NK-92 treated with Interleukin-12 subunit alpha and Interleukin-12 subunit beta, amount 100 ng/mL, for 24 hours (cell line): ENCODE data around the gene PLXNA2.

Experiments
- DNase-seq: peaks from one replicate; lab custom pipeline; 2025; lab: John Stamatoyannopoulos, UW

PLXNA2 gene

GRCh38 chr1:208042868-208043267, 201.3 kb downstream of the PLXNA2 start:
- DNase-seq, result no peak

- DNase-seq, result no peak
These were observed 202.1 kb downstream of the PLXNA2 start for GRCh38 chr1:208042041-208042615.

- no peak for DNase-seq
These were observed 202.7 kb downstream of the PLXNA2 start for GRCh38 chr1:208041505-208041904.

- no peak for DNase-seq
These were observed 203.3 kb downstream of the PLXNA2 start for GRCh38 chr1:208040821-208041297.

- no peak for DNase-seq
These were observed 204.4 kb downstream of the PLXNA2 start for GRCh38 chr1:208039536-208040332.

GRCh38 chr1:208038303-208038702, 205.9 kb downstream of the PLXNA2 start:
- no peak for DNase-seq

GRCh38 chr1:208036918-208037766, 207.0 kb downstream of the PLXNA2 start:
- no peak for DNase-seq

GRCh38 chr1:208036106-208036808, 207.9 kb downstream of the PLXNA2 start:
- DNase-seq, result no peak

- no peak for DNase-seq
These were observed 210.0 kb downstream of the PLXNA2 start for GRCh38 chr1:208034135-208034534.

GRCh38 chr1:208033236-208033635, 210.9 kb downstream of the PLXNA2 start:
- no peak for DNase-seq

GRCh38 chr1:208031932-208032320, 212.3 kb downstream of the PLXNA2 start:
- DNase-seq, result no peak

- no peak for DNase-seq
These were observed 212.8 kb downstream of the PLXNA2 start for GRCh38 chr1:208031316-208031931.

GRCh38 chr1:208030288-208031091, 213.7 kb downstream of the PLXNA2 start:
- DNase-seq, result no peak

GRCh38 chr1:208029381-208030287, 214.6 kb downstream of the PLXNA2 start:
- no peak for DNase-seq

GRCh38 chr1:208028526-208028925, 215.7 kb downstream of the PLXNA2 start:
- DNase-seq, result no peak

- DNase-seq, result no peak
These were observed 216.3 kb downstream of the PLXNA2 start for GRCh38 chr1:208027861-208028260.

GRCh38 chr1:208026880-208027438, 217.2 kb downstream of the PLXNA2 start:
- no peak for DNase-seq

- no peak for DNase-seq
These were observed 219.2 kb downstream of the PLXNA2 start for GRCh38 chr1:208025031-208025430.

- no peak for DNase-seq
These were observed 219.8 kb downstream of the PLXNA2 start for GRCh38 chr1:208024406-208024805.
